Keratinocyte (primary cell): ENCODE results near the gene FNDC10. TPM values are rescaled to one million over a fixed set of nuclear protein-coding genes. Genes with fewer than 3 reads are reported as not detected.

Experiments used
- DNase-seq: peaks from one replicate; pipeline ENCODE4 v3.0.0-alpha.2; 2011; ENCODE audit warnings: low read depth, missing footprints, low spot score
- FAIRE-seq: peaks from 2 replicates; lab custom pipeline; 2011; peaks lifted over from hg19 to GRCh38; lab: Jason Lieb, UNC
- H2AFZ ChIP-seq: 2 replicates; pipeline ENCODE4 v1.6.0; 2012; ENCODE audit warnings: low read length, control low read depth, inconsistent platforms; ENCODE audit not compliant: control insufficient read depth
- H3K27ac ChIP-seq: 2 replicates; pipeline ENCODE4 v1.5.1; 2011; ENCODE audit warnings: low read length; ENCODE audit not compliant: control insufficient read depth, insufficient read depth
- H3K27me3 ChIP-seq: 3 replicates; pipeline ENCODE4 v1.6.0; 2011; ENCODE audit warnings: low read length; ENCODE audit not compliant: control insufficient read depth, insufficient read depth; ENCODE audit errors: extremely low read depth
- H3K36me3 ChIP-seq, 2 experiments: 2 replicates in 1 of 2; 3 replicates in 1 of 2; pipeline ENCODE4 v1.5.1; 2011; ENCODE audit warnings: low read length in 2 of 2, mild to moderate bottlenecking in 1 of 2; ENCODE audit not compliant: control insufficient read depth in 2 of 2, insufficient read depth in 2 of 2; ENCODE audit errors: extremely low read depth in 1 of 2
- H3K4me1 ChIP-seq: 3 replicates; pipeline ENCODE4 v1.5.1; 2011; ENCODE audit warnings: low read length; ENCODE audit not compliant: control insufficient read depth, insufficient read depth; ENCODE audit errors: extremely low read depth
- H3K4me2 ChIP-seq: 3 replicates; pipeline ENCODE4 v1.6.0; 2011; ENCODE audit warnings: low read depth, low read length; ENCODE audit not compliant: control insufficient read depth, insufficient read depth; ENCODE audit errors: extremely low read depth
- H3K4me3 ChIP-seq, 3 experiments: fragments of 200-600 bp in 1 of 3; sonication (generic) in 1 of 3; 2 replicates in 2 of 3; 3 replicates in 1 of 3; pipeline ENCODE4 v1.5.1; 2011 to 2016; ENCODE audit warnings: low read length in 3 of 3, mild to moderate bottlenecking in 3 of 3, control low read depth in 2 of 3, inconsistent platforms in 1 of 3, low read depth in 1 of 3, mixed read lengths in 1 of 3, mixed run types in 1 of 3, moderate library complexity in 1 of 3; ENCODE audit not compliant: control insufficient read depth in 2 of 3, insufficient read depth in 2 of 3; ENCODE audit errors: extremely low read depth in 1 of 3
- H3K79me2 ChIP-seq: 2 replicates; pipeline ENCODE4 v1.6.0; 2012; ENCODE audit warnings: low read length; ENCODE audit not compliant: control insufficient read depth, insufficient read depth
- H3K9ac ChIP-seq: 3 replicates; pipeline ENCODE4 v1.6.0; 2011; ENCODE audit warnings: low read length; ENCODE audit not compliant: control insufficient read depth, insufficient read depth; ENCODE audit errors: extremely low read depth
- H3K9me1 ChIP-seq: 3 replicates; pipeline ENCODE4 v1.6.0; 2011; ENCODE audit warnings: low read length; ENCODE audit not compliant: control insufficient read depth, insufficient read depth; ENCODE audit errors: extremely low read depth
- H3K9me3 ChIP-seq: 2 replicates; pipeline ENCODE4 v1.5.1; 2012; ENCODE audit warnings: low read depth, low read length; ENCODE audit not compliant: control insufficient read depth
- H4K20me1 ChIP-seq: 3 replicates; pipeline ENCODE4 v1.6.0; 2011; ENCODE audit warnings: low read length; ENCODE audit not compliant: control insufficient read depth, insufficient read depth; ENCODE audit errors: extremely low read depth
- EZH2 ChIP-seq: IDR thresholded peaks from one replicate; pipeline ENCODE4 v1.6.1; 2012; ENCODE audit warnings: inconsistent platforms, mild to moderate bottlenecking, low read length, moderate library complexity
- dilution Hi-C: fragments of 300-500 bp; cut with MboI; formaldehyde crosslinking; loops from one replicate; pipeline ENCODE4 v1.7.0; 2020; ENCODE audit warnings: low sequenced_read_pairs; ENCODE audit not compliant: extremely low pct_ligation_motif_present
- polyA plus RNA-seq, 5 experiments: library from polyadenylated mRNA; depleted of rRNA in 3 of 5; stranded (reverse) in 3 of 5; stranded (forward) in 1 of 5; unstranded in 1 of 5; fragments of >200 nt; gene quantifications; 1 replicate in 1 of 5; 2 replicates in 3 of 5; 3 replicates in 1 of 5; pipeline versions ENCODE4 v1.2.1 to v1.2.3, GENCODE V29; 2011 to 2012; ENCODE audit warnings: missing spikeins in 2 of 5, low read depth in 1 of 5, low replicate concordance in 1 of 5
- TF ChIP-seq, protein P1 (sequence below), 3 experiments: IDR thresholded peaks in 1 of 3; conservative IDR thresholded peaks in 1 of 3; optimal IDR thresholded peaks in 1 of 3; 2 replicates in 2 of 3; 3 replicates in 1 of 3; pipeline versions ENCODE3 to v1.5.1; 2011; ENCODE audit warnings: low read length in 3 of 3, mild to moderate bottlenecking in 3 of 3, moderate library complexity in 2 of 3, control low read depth in 1 of 3, inconsistent platforms in 1 of 3; ENCODE audit not compliant: insufficient read depth in 2 of 3; ENCODE audit errors: extremely low read depth in 1 of 3

The FNDC10 gene
- polyA plus RNA-seq, 1 donor (not counting 4 experiments of a cell fraction or from before 2014, with no cell fraction given) = 1.2 TPM

DNA sequence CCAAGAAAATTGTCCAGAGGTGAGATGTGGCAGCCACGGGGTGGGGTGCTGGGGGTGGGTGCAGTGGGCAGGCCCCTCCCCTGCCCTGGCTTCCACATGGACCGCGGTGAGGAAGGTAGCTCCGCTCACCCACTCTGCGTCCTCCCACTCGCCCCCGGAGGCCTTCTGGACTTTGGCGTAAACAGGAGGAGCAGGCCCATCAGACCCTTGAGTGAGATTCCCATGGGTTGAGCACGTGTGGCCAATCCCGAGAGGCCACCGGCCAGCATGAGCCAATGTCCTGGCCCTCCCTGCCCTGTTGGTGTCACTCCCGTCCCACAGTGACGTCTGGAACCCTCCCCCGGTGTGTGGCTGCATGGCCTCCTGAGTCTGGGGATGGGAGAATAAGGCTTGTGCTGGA is 51.3 kb downstream of the FNDC10 start:
- no peak for DNase-seq
- Histone ChIP-seq H3K9me1 (no peaks in the 10 kb centered on the region), H4K20me1 (peaks cover 11% of the 10 kb centered on the region), H3K4me1 (no peaks in the 10 kb centered on the region), H3K4me2 (no peak overlapping the region), H3K4me3 (no peak overlapping the region), H3K27me3 (no peaks in the 10 kb centered on the region), H3K9ac (no peak overlapping the region), H3K9me3 (no peaks in the 10 kb centered on the region), H3K79me2 (peaks cover 30% of the 10 kb centered on the region), H3K36me3 (peaks cover 0 to 22% of the 10 kb centered on the region in 2 experiments), H3K27ac (no peak overlapping the region), H2AFZ (no peak overlapping the region)
- TF ChIP-seq EZH2 = no peak
- TF ChIP-seq, protein P1, sequence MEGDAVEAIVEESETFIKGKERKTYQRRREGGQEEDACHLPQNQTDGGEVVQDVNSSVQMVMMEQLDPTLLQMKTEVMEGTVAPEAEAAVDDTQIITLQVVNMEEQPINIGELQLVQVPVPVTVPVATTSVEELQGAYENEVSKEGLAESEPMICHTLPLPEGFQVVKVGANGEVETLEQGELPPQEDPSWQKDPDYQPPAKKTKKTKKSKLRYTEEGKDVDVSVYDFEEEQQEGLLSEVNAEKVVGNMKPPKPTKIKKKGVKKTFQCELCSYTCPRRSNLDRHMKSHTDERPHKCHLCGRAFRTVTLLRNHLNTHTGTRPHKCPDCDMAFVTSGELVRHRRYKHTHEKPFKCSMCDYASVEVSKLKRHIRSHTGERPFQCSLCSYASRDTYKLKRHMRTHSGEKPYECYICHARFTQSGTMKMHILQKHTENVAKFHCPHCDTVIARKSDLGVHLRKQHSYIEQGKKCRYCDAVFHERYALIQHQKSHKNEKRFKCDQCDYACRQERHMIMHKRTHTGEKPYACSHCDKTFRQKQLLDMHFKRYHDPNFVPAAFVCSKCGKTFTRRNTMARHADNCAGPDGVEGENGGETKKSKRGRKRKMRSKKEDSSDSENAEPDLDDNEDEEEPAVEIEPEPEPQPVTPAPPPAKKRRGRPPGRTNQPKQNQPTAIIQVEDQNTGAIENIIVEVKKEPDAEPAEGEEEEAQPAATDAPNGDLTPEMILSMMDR (optimal IDR thresholded peaks at IDR 0.05 in 1 of 3, IDR thresholded peaks at IDR 0.05 in 1 of 3, conservative IDR thresholded peaks at IDR 0.05 in 1 of 3; ENCODE audit: extremely low read depth in 1 of 3, insufficient read depth in 2 of 3, low read length in 3 of 3) = no peak
- no peak for FAIRE-seq
- dilution Hi-C loops = no loop called here

Other genes with a start within 250 kb of the FNDC10 start
- 0.05 to 0.14 TPM in 2 of 3 replicates, not detected in the other for gene MXRA8, start 241.6 kb downstream of the FNDC10 start, polyA plus RNA-seq
- gene AURKAIP1, start 224.9 kb downstream of the FNDC10 start, polyA plus RNA-seq = 75.8 to 86.9 TPM (median 83.2 TPM) in 3 replicates
- 97.0 to 171 TPM (median 140 TPM) in 3 replicates for gene CCNL2, start 200.8 kb downstream of the FNDC10 start, polyA plus RNA-seq
- 94.3 to 169 TPM (median 133 TPM) in 3 replicates for gene MRPL20, start 192.8 kb downstream of the FNDC10 start, polyA plus RNA-seq
- gene ANKRD65, start 178.9 kb downstream of the FNDC10 start, polyA plus RNA-seq = 4.6 to 6.5 TPM (median 5.1 TPM) in 3 replicates
- gene VWA1, start 164.4 kb downstream of the FNDC10 start, polyA plus RNA-seq = 5.0 to 6.7 TPM (median 6.5 TPM) in 3 replicates
- 0.39 to 0.72 TPM (median 0.45 TPM) in 3 replicates for gene ATAD3C, start 150.4 kb downstream of the FNDC10 start, polyA plus RNA-seq
- gene ATAD3B, start 128.4 kb downstream of the FNDC10 start, polyA plus RNA-seq = 18.4 to 24.9 TPM (median 20.6 TPM) in 3 replicates
- gene ATAD3A, start 88.0 kb downstream of the FNDC10 start, polyA plus RNA-seq = 19.9 to 23.0 TPM (median 22.0 TPM) in 3 replicates
- 0.12 to 0.28 TPM (median 0.12 TPM) in 3 replicates for gene TMEM240, start 59.5 kb downstream of the FNDC10 start, polyA plus RNA-seq
- 60.2 to 147 TPM (median 79.7 TPM) in 3 replicates for gene SSU72, start 25.3 kb downstream of the FNDC10 start, polyA plus RNA-seq
- gene MIB2, start 15.4 kb upstream of the FNDC10 start, polyA plus RNA-seq = 13.9 to 34.7 TPM (median 16.6 TPM) in 3 replicates
- 0.07 to 0.17 TPM in 2 of 3 replicates, not detected in the other for gene MMP23B, start 32.0 kb upstream of the FNDC10 start, polyA plus RNA-seq
- gene CDK11B, start 58.9 kb upstream of the FNDC10 start, polyA plus RNA-seq = 4.3 to 5.9 TPM (median 4.6 TPM) in 3 replicates
- gene SLC35E2B, start 92.7 kb upstream of the FNDC10 start, polyA plus RNA-seq = 10.3 to 11.5 TPM (median 10.7 TPM) in 3 replicates
- gene CDK11A, start 124.2 kb upstream of the FNDC10 start, polyA plus RNA-seq = 3.5 to 5.3 TPM (median 3.9 TPM) in 3 replicates
- 54.0 to 59.9 TPM (median 54.8 TPM) in 3 replicates for gene NADK, start 178.3 kb upstream of the FNDC10 start, polyA plus RNA-seq